Mucosa of rectum (tissue), 2 donors: ENCODE data around the gene GHRHR.

ENCODE experiments used
- H3K27ac ChIP-seq, 2 donors: one replicate each; pipeline ENCODE4 v1.7.0; 2013; ENCODE audit warnings: inconsistent platforms in 2 of 2, low read depth in 2 of 2, low read length in 2 of 2
- H3K27me3 ChIP-seq, 2 donors: one replicate each; pipeline ENCODE4 v1.7.0; 2013; ENCODE audit warnings: low read length in 2 of 2; ENCODE audit not compliant: control insufficient read depth in 2 of 2, insufficient read depth in 2 of 2
- H3K36me3 ChIP-seq, 2 donors: one replicate each; pipeline ENCODE4 v1.7.0; 2013; ENCODE audit warnings: low read length in 2 of 2; ENCODE audit not compliant: control insufficient read depth in 2 of 2, insufficient read depth in 2 of 2
- H3K4me1 ChIP-seq, 2 donors: one replicate each; pipeline ENCODE4 v1.7.0; 2013; ENCODE audit warnings: low read length in 2 of 2, mild to moderate bottlenecking in 1 of 2; ENCODE audit not compliant: control insufficient read depth in 2 of 2, insufficient read depth in 2 of 2
- H3K4me3 ChIP-seq, 2 donors: one replicate each; pipeline ENCODE4 v1.7.0; 2013; ENCODE audit warnings: low read length in 2 of 2
- H3K9ac ChIP-seq, 2 donors: one replicate each; pipeline ENCODE4 v1.7.0; 2013; ENCODE audit warnings: low read length in 2 of 2, low read depth in 1 of 2, mild to moderate bottlenecking in 1 of 2
- H3K9me3 ChIP-seq, 2 donors: one replicate each; pipeline ENCODE4 v1.7.0; 2013; ENCODE audit warnings: low read length in 2 of 2; ENCODE audit not compliant: control insufficient read depth in 2 of 2
- donor health status: healthy.
- donor health status: Normal muscosa, but diverticular disease.

GHRHR gene

DNA sequence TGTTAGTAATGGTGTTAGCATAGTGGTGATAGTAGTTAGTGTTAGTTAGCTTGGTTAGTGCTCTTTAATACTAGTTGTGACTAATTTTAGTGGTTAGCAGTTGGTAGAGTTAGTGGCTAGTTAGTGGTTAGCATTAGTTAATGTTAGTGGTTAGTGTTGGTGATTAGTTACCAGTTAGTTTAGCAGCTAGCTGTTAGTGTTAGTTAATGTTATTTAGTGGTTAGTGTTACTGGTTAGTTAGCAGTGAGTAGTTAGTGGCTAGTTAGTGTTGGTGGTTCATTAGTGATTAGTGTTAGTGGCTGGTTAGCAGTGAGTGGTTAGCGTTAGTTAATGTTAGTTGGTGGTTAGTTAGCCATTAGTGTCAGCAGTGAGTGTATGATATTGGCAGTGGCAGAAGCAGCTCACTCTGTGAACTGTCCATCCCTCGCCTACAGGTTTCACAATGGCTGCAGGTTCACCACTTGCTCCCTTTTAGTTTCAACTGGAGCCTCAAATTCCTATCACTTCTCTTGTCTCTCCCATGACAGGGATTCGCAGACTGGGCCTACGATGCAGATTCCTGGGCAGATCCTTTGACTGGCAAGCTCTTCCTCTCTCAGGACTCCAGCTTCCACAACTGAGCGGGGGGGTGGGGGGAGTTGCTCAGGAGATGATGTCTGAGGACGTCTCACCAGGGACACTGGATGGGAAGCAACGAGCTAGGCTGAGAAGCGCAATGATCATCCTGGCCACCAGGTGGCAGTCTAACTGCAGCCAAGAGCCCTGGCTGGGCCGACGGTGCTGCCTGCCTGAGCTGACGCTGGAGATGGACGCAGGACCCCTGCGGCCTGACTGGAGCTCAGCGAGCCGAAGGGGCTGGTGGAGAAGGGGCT lies 19.5 kb downstream of the GHRHR start:
- no peak overlapping the region for H3K27ac ChIP-seq
- no peak overlapping the region for H3K9ac ChIP-seq
- H3K4me1 ChIP-seq = no peaks in the 10 kb centered on the region
- no peak overlapping the region for H3K4me3 ChIP-seq
- H3K27me3 ChIP-seq = peaks cover 3% of the 10 kb centered on the region in 2 donors
- H3K36me3 ChIP-seq = no peaks in the 10 kb centered on the region
- H3K9me3 ChIP-seq = no peaks in the 10 kb centered on the region

DNA sequence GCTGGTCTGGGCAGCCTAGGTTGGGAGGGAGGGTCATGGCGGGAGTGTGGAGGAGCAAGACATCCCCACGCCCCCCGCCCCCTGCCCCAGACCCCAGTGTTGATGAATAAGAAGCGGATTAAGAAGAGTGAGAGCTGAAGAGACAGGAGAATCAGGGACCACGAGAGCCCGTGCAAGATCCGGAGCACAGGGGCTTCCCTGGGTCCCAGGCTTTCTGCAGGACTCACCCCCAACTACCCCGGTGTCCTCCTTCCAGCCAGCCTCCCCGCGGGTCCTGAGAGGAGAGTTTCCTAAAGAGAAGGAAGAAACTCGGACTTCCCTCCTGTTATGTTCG lies 20.1 kb downstream of the GHRHR start:
- Histone ChIP-seq H3K36me3 (no peaks in the 10 kb centered on the region), H3K27ac (no peak overlapping the region), H3K4me1 (peaks cover 0 to 5% of the 10 kb centered on the region in 2 donors), H3K9me3 (no peaks in the 10 kb centered on the region), H3K27me3 (peaks cover 3% of the 10 kb centered on the region in 2 donors), H3K4me3 (no peak overlapping the region), H3K9ac (no peak overlapping the region)

GRCh38 chr7:30984359-30985107 lies 20.8 kb downstream of the GHRHR start:
- Histone ChIP-seq H3K9ac (no peak overlapping the region), H3K27ac (no peak overlapping the region), H3K4me1 (peaks cover 0 to 6% of the 10 kb centered on the region in 2 donors), H3K9me3 (no peaks in the 10 kb centered on the region), H3K27me3 (peaks cover 3% of the 10 kb centered on the region in 2 donors), H3K36me3 (no peaks in the 10 kb centered on the region), H3K4me3 (no peak overlapping the region)

GRCh38 chr7:30985756-30986155 lies 22.0 kb downstream of the GHRHR start:
- Histone ChIP-seq H3K36me3 (no peaks in the 10 kb centered on the region), H3K4me1 (peaks cover 0 to 6% of the 10 kb centered on the region in 2 donors)

GRCh38 chr7:30986331-30986730 lies 22.6 kb downstream of the GHRHR start:
- no peak overlapping the region for H3K4me3 ChIP-seq
- no peak overlapping the region for H3K27ac ChIP-seq
- peaks cover 0 to 3% of the 10 kb centered on the region in 2 donors for H3K27me3 ChIP-seq
- no peaks in the 10 kb centered on the region for H3K9me3 ChIP-seq
- H3K9ac ChIP-seq = no peak overlapping the region
- H3K4me1 ChIP-seq = peaks cover 0 to 6% of the 10 kb centered on the region in 2 donors
- no peaks in the 10 kb centered on the region for H3K36me3 ChIP-seq

More at GRCh38 chr7:30985756-30986155, 22.0 kb downstream of the GHRHR start:
- H3K4me3 ChIP-seq = no peak overlapping the region
- peaks cover 3% of the 10 kb centered on the region in 2 donors for H3K27me3 ChIP-seq
- no peak overlapping the region for H3K27ac ChIP-seq
- H3K9ac ChIP-seq = no peak overlapping the region
- H3K9me3 ChIP-seq = no peaks in the 10 kb centered on the region

GRCh38 chr7:30986738-30987137 lies 23.0 kb downstream of the GHRHR start:
- H3K27ac ChIP-seq = no peak overlapping the region
- H3K4me1 ChIP-seq = peaks cover 0 to 6% of the 10 kb centered on the region in 2 donors
- no peak overlapping the region for H3K4me3 ChIP-seq
- H3K27me3 ChIP-seq = peaks cover 0 to 3% of the 10 kb centered on the region in 2 donors
- H3K9ac ChIP-seq = no peak overlapping the region
- no peaks in the 10 kb centered on the region for H3K9me3 ChIP-seq
- H3K36me3 ChIP-seq = no peaks in the 10 kb centered on the region

GRCh38 chr7:30987178-30987577 lies 23.4 kb downstream of the GHRHR start:
- H3K4me3 ChIP-seq = no peak overlapping the region
- no peaks in the 10 kb centered on the region for H3K36me3 ChIP-seq
- peaks cover 0 to 6% of the 10 kb centered on the region in 2 donors for H3K4me1 ChIP-seq
- no peaks in the 10 kb centered on the region for H3K9me3 ChIP-seq
- H3K27ac ChIP-seq = no peak overlapping the region
- H3K27me3 ChIP-seq = peaks cover 0 to 3% of the 10 kb centered on the region in 2 donors
- no peak overlapping the region for H3K9ac ChIP-seq

GRCh38 chr7:30987936-30988335 lies 24.2 kb downstream of the GHRHR start:
- no peak overlapping the region for H3K4me3 ChIP-seq
- no peaks in the 10 kb centered on the region for H3K36me3 ChIP-seq
- H3K27me3 ChIP-seq = peaks cover 0 to 3% of the 10 kb centered on the region in 2 donors
- peaks cover 0 to 6% of the 10 kb centered on the region in 2 donors for H3K4me1 ChIP-seq
- no peak overlapping the region for H3K9ac ChIP-seq
- H3K9me3 ChIP-seq = no peaks in the 10 kb centered on the region
- no peak overlapping the region for H3K27ac ChIP-seq

- Histone ChIP-seq H3K9me3 (no peaks in the 10 kb centered on the region), H3K27ac (no peak overlapping the region), H3K27me3 (peaks cover 0 to 3% of the 10 kb centered on the region in 2 donors), H3K4me3 (no peak overlapping the region), H3K4me1 (peaks cover 0 to 6% of the 10 kb centered on the region in 2 donors), H3K9ac (no peak overlapping the region), H3K36me3 (no peaks in the 10 kb centered on the region)
Observed at GRCh38 chr7:30988351-30989005, 24.7 kb downstream of the GHRHR start.
